H9 (cell line): Measurements from ENCODE around the gene UMPS. TPM values are rescaled to one million over a fixed set of nuclear protein-coding genes. Genes with fewer than 3 reads are reported as not detected.

ENCODE experiments used
- DNase-seq: peaks from one replicate; pipeline ENCODE4 v3.0.0-alpha.2; 2017
- H2AFZ ChIP-seq: one replicate; pipeline ENCODE4 v1.6.1; 2013; ENCODE audit warnings: mild to moderate bottlenecking, low read length, control low read depth, moderate library complexity
- H2AK5ac ChIP-seq: 2 replicates; pipeline ENCODE4 v1.6.1; 2013; ENCODE audit warnings: low read length, control low read depth, mixed read lengths; ENCODE audit not compliant: insufficient read length
- H2BK120ac ChIP-seq: one replicate; pipeline ENCODE4 v1.6.1; 2013; ENCODE audit warnings: low read depth, mild to moderate bottlenecking, low read length, control low read depth, inconsistent platforms; ENCODE audit not compliant: poor library complexity, severe bottlenecking
- H2BK12ac ChIP-seq: 2 replicates; pipeline ENCODE4 v1.6.1; 2013; ENCODE audit warnings: low read length, control low read depth, mixed read lengths, low read depth; ENCODE audit not compliant: insufficient read length
- H2BK15ac ChIP-seq: 2 replicates; pipeline ENCODE4 v1.6.1; 2013; ENCODE audit warnings: low read depth, low read length, control low read depth
- H2BK20ac ChIP-seq: one replicate; pipeline ENCODE4 v1.6.1; 2013; ENCODE audit warnings: low read depth, mild to moderate bottlenecking, low read length, control low read depth, inconsistent platforms; ENCODE audit not compliant: poor library complexity, severe bottlenecking
- H2BK5ac ChIP-seq: 2 replicates; pipeline ENCODE4 v1.6.1; 2013; ENCODE audit warnings: low read length, control low read depth, mixed read lengths; ENCODE audit not compliant: insufficient read length
- H3K14ac ChIP-seq: 2 replicates; pipeline ENCODE4 v1.6.1; 2013; ENCODE audit warnings: low read length, control low read depth; ENCODE audit not compliant: insufficient read depth
- H3K18ac ChIP-seq: 2 replicates; pipeline ENCODE4 v1.6.1; 2013; ENCODE audit warnings: low read depth, mild to moderate bottlenecking, mixed read lengths, low read length, control low read depth; ENCODE audit not compliant: insufficient read length
- H3K23ac ChIP-seq: 2 replicates; pipeline ENCODE4 v1.6.1; 2013; ENCODE audit warnings: low read length, control low read depth, mixed read lengths, low read depth; ENCODE audit not compliant: insufficient read length
- H3K23me2 ChIP-seq: 2 replicates; pipeline ENCODE4 v1.6.1; 2013; ENCODE audit warnings: low read depth, mild to moderate bottlenecking, mixed read lengths, low read length, control low read depth; ENCODE audit not compliant: insufficient read length, poor library complexity, severe bottlenecking
- H3K27ac ChIP-seq: 2 replicates; pipeline ENCODE4 v1.5.1; 2013; ENCODE audit warnings: low read length, control low read depth, mixed read lengths, low read depth; ENCODE audit not compliant: insufficient read length
- H3K27me3 ChIP-seq: 2 replicates; pipeline ENCODE4 v1.6.1; 2013; ENCODE audit warnings: low read length, control low read depth, inconsistent platforms; ENCODE audit not compliant: insufficient read depth
- H3K4ac ChIP-seq: 2 replicates; pipeline ENCODE4 v1.6.1; 2013; ENCODE audit warnings: low read depth, mild to moderate bottlenecking, control low read depth, inconsistent platforms, low read length, moderate library complexity
- H3K4me1 ChIP-seq: 2 replicates; pipeline ENCODE4 v1.6.1; 2013; ENCODE audit warnings: low read length, control low read depth, inconsistent platforms; ENCODE audit not compliant: insufficient read depth
- H3K4me2 ChIP-seq: 2 replicates; pipeline ENCODE4 v1.6.1; 2013; ENCODE audit warnings: low read length, control low read depth, mixed read lengths; ENCODE audit not compliant: insufficient read length, insufficient read depth
- H3K56ac ChIP-seq: 2 replicates; pipeline ENCODE4 v1.6.1; 2013; ENCODE audit warnings: low read depth, mild to moderate bottlenecking, mixed read lengths, low read length, control low read depth; ENCODE audit not compliant: insufficient read length
- H3K79me1 ChIP-seq: 2 replicates; pipeline ENCODE4 v1.6.1; 2013; ENCODE audit warnings: low read depth, mild to moderate bottlenecking, moderate library complexity, low read length, control low read depth, inconsistent platforms; ENCODE audit not compliant: insufficient read depth, poor library complexity, severe bottlenecking
- H3K79me2 ChIP-seq: 2 replicates; pipeline ENCODE4 v1.6.1; 2013; ENCODE audit warnings: low read length, control low read depth, inconsistent platforms; ENCODE audit not compliant: insufficient read depth
- H3K9ac ChIP-seq: 2 replicates; pipeline ENCODE4 v1.6.1; 2013; ENCODE audit warnings: low read length, control low read depth, mixed read lengths; ENCODE audit not compliant: insufficient read length; ENCODE audit errors: extremely low read depth
- H3K9me3 ChIP-seq: one replicate; pipeline ENCODE4 v1.6.1; 2013; ENCODE audit warnings: low read depth, low read length, inconsistent platforms; ENCODE audit not compliant: control insufficient read depth
- H3T11ph ChIP-seq: one replicate; pipeline ENCODE4 v1.6.1; 2013; ENCODE audit warnings: mild to moderate bottlenecking, low read length, control low read depth, inconsistent platforms
- H4K20me1 ChIP-seq: one replicate; pipeline ENCODE4 v1.6.1; 2013; ENCODE audit not compliant: control insufficient read depth, insufficient read length, insufficient read depth
- H4K5ac ChIP-seq: 2 replicates; pipeline ENCODE4 v1.6.1; 2013; ENCODE audit warnings: low read depth, mild to moderate bottlenecking, mixed read lengths, low read length, control low read depth; ENCODE audit not compliant: insufficient read length
- H4K8ac ChIP-seq: replicated peaks from 2 replicates; pipeline ENCODE4 v1.6.1; 2013; ENCODE audit warnings: low read length, control low read depth, mixed read lengths, low read depth; ENCODE audit not compliant: insufficient read length
- H4K91ac ChIP-seq: 2 replicates; pipeline ENCODE4 v1.6.1; 2013; ENCODE audit warnings: low read depth, mild to moderate bottlenecking, moderate library complexity, mixed read lengths, low read length, control low read depth; ENCODE audit not compliant: insufficient read length
- H3K27ac Mint-ChIP-seq, 3 experiments: 2 replicates in 2 of 3; 3 replicates in 1 of 3; pipeline ENCODE4 v1.8.0; 2020 to 2021; ENCODE audit warnings: mixed read lengths in 3 of 3, mild to moderate bottlenecking in 1 of 3, moderate library complexity in 1 of 3
- H3K27me3 Mint-ChIP-seq: 2 replicates; pipeline ENCODE4 v1.8.0; 2021; ENCODE audit warnings: low read depth, mild to moderate bottlenecking, moderate library complexity, mixed read lengths
- H3K36me3 Mint-ChIP-seq, 3 experiments: 2 replicates in 2 of 3; 3 replicates in 1 of 3; pipeline ENCODE4 v1.8.0; 2020 to 2021; ENCODE audit warnings: low read depth in 3 of 3, mixed read lengths in 3 of 3; ENCODE audit not compliant: insufficient read depth in 1 of 3
- H3K4me1 Mint-ChIP-seq, 2 experiments: 2 replicates each; pipeline ENCODE4 v1.8.0; 2020; ENCODE audit warnings: mixed read lengths in 2 of 2
- H3K4me3 Mint-ChIP-seq, 2 experiments: 2 replicates in 1 of 2; 3 replicates in 1 of 2; pipeline ENCODE4 v1.8.0; 2020 to 2021; ENCODE audit warnings: mild to moderate bottlenecking in 2 of 2, mixed read lengths in 2 of 2, moderate library complexity in 1 of 2
- H3K9me3 Mint-ChIP-seq, 2 experiments: 2 replicates in 1 of 2; 3 replicates in 1 of 2; pipeline ENCODE4 v1.8.0; 2020; ENCODE audit warnings: mild to moderate bottlenecking in 2 of 2, mixed read lengths in 2 of 2, moderate library complexity in 1 of 2
- CTCF ChIP-seq: fragments of 200-600 bp; sonication (generic); conservative IDR thresholded peaks from 3 replicates; pipeline ENCODE4 v1.8.0; 2021; ENCODE audit warnings: antibody characterized with exemption, mild to moderate bottlenecking
- WGBS: extraction: QIAGEN DNeasy Blood & Tissue Kit; methylation state at CpG from one replicate; pipeline ENCODE4 v1.1.7; 2013; ENCODE audit warnings: missing lambda C conversion rate, low lambda C conversion rate, mixed read lengths; ENCODE audit not compliant: insufficient read length; ENCODE audit errors: extremely low coverage; 5-methylcytosine and 5-hydroxymethylcytosine counted together
- total RNA-seq: library from RNA; stranded (reverse); gene quantifications from 2 replicates; pipeline ENCODE4 v1.2.1, GENCODE V29; 2021

Gene UMPS
- total RNA-seq, 1 experiment from 2014 or later: 65.4 TPM

- peaks cover 0 to 3% of the 10 kb centered on the region in 2 experiments; a peak in 1 of 4 replicates for H3K4me1 Mint-ChIP-seq
- H2BK15ac ChIP-seq: no peak overlapping the region
- no peaks in the 10 kb centered on the region for H3K27me3 Mint-ChIP-seq
- H3K23ac ChIP-seq: no peak overlapping the region
- H3K4me2 ChIP-seq: no peak overlapping the region
- H3K4me1 ChIP-seq: no peaks in the 10 kb centered on the region
- no peak overlapping the region for H3K4me3 Mint-ChIP-seq
- H3K79me2 ChIP-seq: peaks cover 1% of the 10 kb centered on the region; the same call in 1 of the 2 replicates
- H3K9me3 ChIP-seq: no peaks in the 10 kb centered on the region
- H3K9ac ChIP-seq: no peak overlapping the region
- H3K18ac ChIP-seq: no peak overlapping the region
- H4K8ac ChIP-seq: no peak overlapping the region
- no peak overlapping the region for H2BK20ac ChIP-seq
- H3K36me3 Mint-ChIP-seq: peaks cover 26 to 66% (median 27%) of the 10 kb centered on the region in 3 experiments; a peak in 6 of 7 replicates
- H3K27ac ChIP-seq: no peak overlapping the region
- H3K27ac Mint-ChIP-seq: peak overlapping the region in 1 of 3 experiments; percentile 65; a peak in 2 of 7 replicates
- H2AK5ac ChIP-seq: no peak overlapping the region
- H2AFZ ChIP-seq: no peak overlapping the region
- H3K14ac ChIP-seq: no peak overlapping the region
- no peak overlapping the region for H4K5ac ChIP-seq
- no peak overlapping the region for H4K91ac ChIP-seq
- no peaks in the 10 kb centered on the region for H3K23me2 ChIP-seq
- no peak for TF ChIP-seq CTCF
- WGBS: no CpG with 5 or more reads among the region's 6 CpGs
- no peak overlapping the region for H2BK5ac ChIP-seq
- no peak overlapping the region for H3K56ac ChIP-seq
- no peak overlapping the region for H2BK120ac ChIP-seq
- DNase-seq: no peak
- H4K20me1 ChIP-seq: no peaks in the 10 kb centered on the region
- no peak overlapping the region for H2BK12ac ChIP-seq
- H3K27me3 ChIP-seq: no peaks in the 10 kb centered on the region
- H3K4ac ChIP-seq: no peak overlapping the region
- H3K79me1 ChIP-seq: no peaks in the 10 kb centered on the region
- no peak overlapping the region for H3T11ph ChIP-seq
- no peaks in the 10 kb centered on the region; a peak in 1 of 5 replicates for H3K9me3 Mint-ChIP-seq
Observed at GRCh38 chr3:124793054-124793739, 62.9 kb downstream of the UMPS start.
